ENCODE measurements around the gene PCP4. TPM values are rescaled to one million over a fixed set of nuclear protein-coding genes. Genes with fewer than 3 reads are reported as not detected.

The PCP4 gene
- total RNA-seq, 1 donor from 2014 or later, result 1.0 TPM

- DNase-seq (no peak), ATAC-seq (peak; percentile 41)
- H3K4me3 ChIP-seq, result no peak overlapping the region
- intact Hi-C loops (cut with DNase I), result no loop called here
- no peaks in the 10 kb centered on the region for H3K36me3 ChIP-seq
- no peaks in the 10 kb centered on the region for H3K27me3 ChIP-seq
- no peaks in the 10 kb centered on the region for H3K9me3 ChIP-seq
- no peaks in the 10 kb centered on the region for H3K4me1 ChIP-seq
- no peak overlapping the region for H3K27ac ChIP-seq
- no peak for TF ChIP-seq CTCF (IDR thresholded peaks at IDR 0.05)
Observed at GRCh38 chr21:39908265-39908923, 41.2 kb downstream of the PCP4 start.

- DNase-seq (no peak), ATAC-seq (no peak)
- no peak for TF ChIP-seq CTCF (IDR thresholded peaks at IDR 0.05)
- Histone ChIP-seq H3K27ac (no peak overlapping the region), H3K4me1 (no peaks in the 10 kb centered on the region), H3K4me3 (no peak overlapping the region), H3K27me3 (no peaks in the 10 kb centered on the region), H3K9me3 (no peaks in the 10 kb centered on the region), H3K36me3 (no peaks in the 10 kb centered on the region)
- intact Hi-C loops (cut with DNase I), result no loop called here
Observed at GRCh38 chr21:39911286-39912199, 44.3 kb downstream of the PCP4 start.

GRCh38 chr21:39913706-39914305, 46.6 kb downstream of the PCP4 start:
- Histone ChIP-seq H3K4me1 (no peaks in the 10 kb centered on the region), H3K27me3 (no peaks in the 10 kb centered on the region), H3K36me3 (no peaks in the 10 kb centered on the region), H3K4me3 (no peak overlapping the region), H3K27ac (no peak overlapping the region), H3K9me3 (no peaks in the 10 kb centered on the region)
- intact Hi-C loops (cut with DNase I), result no loop called here
- DNase-seq (no peak), ATAC-seq (no peak)
- TF ChIP-seq CTCF (IDR thresholded peaks at IDR 0.05), result no peak

GRCh38 chr21:39915881-39916280, 48.6 kb downstream of the PCP4 start:
- no peaks in the 10 kb centered on the region for H3K4me1 ChIP-seq
- intact Hi-C loops (cut with DNase I), result no loop called here
- no peak for ATAC-seq
- no peak for TF ChIP-seq CTCF (IDR thresholded peaks at IDR 0.05)
- no peaks in the 10 kb centered on the region for H3K36me3 ChIP-seq
- no peaks in the 10 kb centered on the region for H3K27me3 ChIP-seq
- H3K27ac ChIP-seq, result no peak overlapping the region
- no peak overlapping the region for H3K4me3 ChIP-seq
- H3K9me3 ChIP-seq, result no peaks in the 10 kb centered on the region
- no peak for DNase-seq

GRCh38 chr21:39918558-39918957, 51.3 kb downstream of the PCP4 start:
- no peak for DNase-seq
- H3K27me3 ChIP-seq, result no peaks in the 10 kb centered on the region
- intact Hi-C loops (cut with DNase I), result no loop called here
- no peak for ATAC-seq
- no peak for TF ChIP-seq CTCF (IDR thresholded peaks at IDR 0.05)
- no peaks in the 10 kb centered on the region for H3K36me3 ChIP-seq
- no peaks in the 10 kb centered on the region for H3K4me1 ChIP-seq
- H3K27ac ChIP-seq, result no peak overlapping the region
- no peak overlapping the region for H3K4me3 ChIP-seq
- H3K9me3 ChIP-seq, result no peaks in the 10 kb centered on the region

Data from upper lobe of right lung (tissue), 1 donor.